ENCODE results near the gene ZBTB11. TPM values are rescaled to one million over a fixed set of nuclear protein-coding genes. Genes with fewer than 3 reads are reported as not detected.

ZBTB11 gene
- total and polyA plus RNA-seq, 2 of the 13 experiments (the other 11 are each of a cell fraction or from before 2014, with no cell fraction given) = 5.9 to 18.1 TPM

GRCh38 chr3:101676216-101676764 lies 642 bp downstream of the ZBTB11 start (continued):
- TF ChIP-seq ATAD3A (CRISPR knock-in tag; IDR thresholded peaks at IDR 0.05) = no peak
- TF ChIP-seq ETV6 (CRISPR knock-in tag; conservative IDR thresholded peaks at IDR 0.05) = peak; percentile 12; the same call in 1 of the 2 replicates
- TF ChIP-seq ATF2 (CRISPR knock-in tag; IDR thresholded peaks at IDR 0.05) = no peak
- no peak for TF ChIP-seq FOXP4 (CRISPR knock-in tag; IDR thresholded peaks at IDR 0.05)
- TF ChIP-seq NONO (IDR thresholded peaks at IDR 0.05) = no peak
- TF ChIP-seq NONO (CRISPR knock-in tag; conservative IDR thresholded peaks at IDR 0.05) = peak; percentile 65
- TF ChIP-seq FOXC1 (CRISPR knock-in tag; IDR thresholded peaks at IDR 0.05; ENCODE audit: borderline replicate concordance) = peak; percentile 63; the same call in 1 of the 2 replicates
- TF ChIP-seq ZHX2 (IDR thresholded peaks at IDR 0.05; ENCODE audit: low read depth) = peak; percentile 24; the same call in 1 of the 2 replicates
- TF ChIP-seq ZHX2 (CRISPR knock-in tag; IDR thresholded peaks at IDR 0.05; ENCODE audit: borderline replicate concordance) = no peak
- TF ChIP-seq ZNF883 (CRISPR knock-in tag; IDR thresholded peaks at IDR 0.05; ENCODE audit: not compliant biosample characterization) = peak; percentile 20
- TF ChIP-seq SIN3A (IDR thresholded peaks at IDR 0.05; ENCODE audit: borderline replicate concordance, low read depth, low read length) = peak; percentile 82
- TF ChIP-seq ZNF574 (CRISPR knock-in tag; IDR thresholded peaks at IDR 0.05) = peak; percentile 72
- peak; percentile 64; the same call in 1 of the 2 replicates for TF ChIP-seq HOXA7 (CRISPR knock-in tag; IDR thresholded peaks at IDR 0.05)
- peak; percentile 45; the same call in 1 of the 2 replicates for TF ChIP-seq KMT2B (CRISPR knock-in tag; IDR thresholded peaks at IDR 0.05)
- TF ChIP-seq ZNF235 (CRISPR knock-in tag; IDR thresholded peaks at IDR 0.05; ENCODE audit: borderline replicate concordance) = peak; percentile 36; the same call in 1 of the 2 replicates
- TF ChIP-seq HOXA3 (CRISPR knock-in tag; IDR thresholded peaks at IDR 0.05) = peak; percentile 76; the same call in 1 of the 2 replicates
- no peak for TF ChIP-seq ZFP37 (CRISPR knock-in tag; IDR thresholded peaks at IDR 0.05; ENCODE audit: borderline replicate concordance)
- TF ChIP-seq GFI1 (CRISPR knock-in tag; IDR thresholded peaks at IDR 0.05; ENCODE audit: borderline replicate concordance) = peak; percentile 67; the same call in 1 of the 2 replicates

Data from HepG2 (cell line).